H9 (cell line): Measurements from ENCODE around the gene ATXN1L. TPM values are rescaled to one million over a fixed set of nuclear protein-coding genes. Genes with fewer than 3 reads are reported as not detected.
A peak's percentile ranks its signal among the peaks of the same experiment; 100 is the strongest.
"Not testable (repeated sequence)": the region's sequence is repeated elsewhere in the genome, so short reads cannot be mapped to it uniquely, and the experiment has no call there.

Experiments
- DNase-seq: peaks from one replicate; pipeline ENCODE4 v3.0.0-alpha.2; 2017
- H2AFZ ChIP-seq: one replicate; pipeline ENCODE4 v1.6.1; 2013; ENCODE audit warnings: mild to moderate bottlenecking, low read length, control low read depth, moderate library complexity
- H2AK5ac ChIP-seq: 2 replicates; pipeline ENCODE4 v1.6.1; 2013; ENCODE audit warnings: low read length, control low read depth, mixed read lengths; ENCODE audit not compliant: insufficient read length
- H2BK120ac ChIP-seq: one replicate; pipeline ENCODE4 v1.6.1; 2013; ENCODE audit warnings: low read depth, mild to moderate bottlenecking, low read length, control low read depth, inconsistent platforms; ENCODE audit not compliant: poor library complexity, severe bottlenecking
- H2BK12ac ChIP-seq: 2 replicates; pipeline ENCODE4 v1.6.1; 2013; ENCODE audit warnings: low read length, control low read depth, mixed read lengths, low read depth; ENCODE audit not compliant: insufficient read length
- H2BK15ac ChIP-seq: 2 replicates; pipeline ENCODE4 v1.6.1; 2013; ENCODE audit warnings: low read depth, low read length, control low read depth
- H2BK20ac ChIP-seq: one replicate; pipeline ENCODE4 v1.6.1; 2013; ENCODE audit warnings: low read depth, mild to moderate bottlenecking, low read length, control low read depth, inconsistent platforms; ENCODE audit not compliant: poor library complexity, severe bottlenecking
- H2BK5ac ChIP-seq: 2 replicates; pipeline ENCODE4 v1.6.1; 2013; ENCODE audit warnings: low read length, control low read depth, mixed read lengths; ENCODE audit not compliant: insufficient read length
- H3K14ac ChIP-seq: 2 replicates; pipeline ENCODE4 v1.6.1; 2013; ENCODE audit warnings: low read length, control low read depth; ENCODE audit not compliant: insufficient read depth
- H3K18ac ChIP-seq: 2 replicates; pipeline ENCODE4 v1.6.1; 2013; ENCODE audit warnings: low read depth, mild to moderate bottlenecking, mixed read lengths, low read length, control low read depth; ENCODE audit not compliant: insufficient read length
- H3K23ac ChIP-seq: 2 replicates; pipeline ENCODE4 v1.6.1; 2013; ENCODE audit warnings: low read length, control low read depth, mixed read lengths, low read depth; ENCODE audit not compliant: insufficient read length
- H3K23me2 ChIP-seq: 2 replicates; pipeline ENCODE4 v1.6.1; 2013; ENCODE audit warnings: low read depth, mild to moderate bottlenecking, mixed read lengths, low read length, control low read depth; ENCODE audit not compliant: insufficient read length, poor library complexity, severe bottlenecking
- H3K27ac ChIP-seq: 2 replicates; pipeline ENCODE4 v1.5.1; 2013; ENCODE audit warnings: low read length, control low read depth, mixed read lengths, low read depth; ENCODE audit not compliant: insufficient read length
- H3K27me3 ChIP-seq: 2 replicates; pipeline ENCODE4 v1.6.1; 2013; ENCODE audit warnings: low read length, control low read depth, inconsistent platforms; ENCODE audit not compliant: insufficient read depth
- H3K4ac ChIP-seq: 2 replicates; pipeline ENCODE4 v1.6.1; 2013; ENCODE audit warnings: low read depth, mild to moderate bottlenecking, control low read depth, inconsistent platforms, low read length, moderate library complexity
- H3K4me1 ChIP-seq: 2 replicates; pipeline ENCODE4 v1.6.1; 2013; ENCODE audit warnings: low read length, control low read depth, inconsistent platforms; ENCODE audit not compliant: insufficient read depth
- H3K4me2 ChIP-seq: 2 replicates; pipeline ENCODE4 v1.6.1; 2013; ENCODE audit warnings: low read length, control low read depth, mixed read lengths; ENCODE audit not compliant: insufficient read length, insufficient read depth
- H3K56ac ChIP-seq: 2 replicates; pipeline ENCODE4 v1.6.1; 2013; ENCODE audit warnings: low read depth, mild to moderate bottlenecking, mixed read lengths, low read length, control low read depth; ENCODE audit not compliant: insufficient read length
- H3K79me1 ChIP-seq: 2 replicates; pipeline ENCODE4 v1.6.1; 2013; ENCODE audit warnings: low read depth, mild to moderate bottlenecking, moderate library complexity, low read length, control low read depth, inconsistent platforms; ENCODE audit not compliant: insufficient read depth, poor library complexity, severe bottlenecking
- H3K79me2 ChIP-seq: 2 replicates; pipeline ENCODE4 v1.6.1; 2013; ENCODE audit warnings: low read length, control low read depth, inconsistent platforms; ENCODE audit not compliant: insufficient read depth
- H3K9ac ChIP-seq: 2 replicates; pipeline ENCODE4 v1.6.1; 2013; ENCODE audit warnings: low read length, control low read depth, mixed read lengths; ENCODE audit not compliant: insufficient read length; ENCODE audit errors: extremely low read depth
- H3K9me3 ChIP-seq: one replicate; pipeline ENCODE4 v1.6.1; 2013; ENCODE audit warnings: low read depth, low read length, inconsistent platforms; ENCODE audit not compliant: control insufficient read depth
- H3T11ph ChIP-seq: one replicate; pipeline ENCODE4 v1.6.1; 2013; ENCODE audit warnings: mild to moderate bottlenecking, low read length, control low read depth, inconsistent platforms
- H4K20me1 ChIP-seq: one replicate; pipeline ENCODE4 v1.6.1; 2013; ENCODE audit not compliant: control insufficient read depth, insufficient read length, insufficient read depth
- H4K5ac ChIP-seq: 2 replicates; pipeline ENCODE4 v1.6.1; 2013; ENCODE audit warnings: low read depth, mild to moderate bottlenecking, mixed read lengths, low read length, control low read depth; ENCODE audit not compliant: insufficient read length
- H4K8ac ChIP-seq: replicated peaks from 2 replicates; pipeline ENCODE4 v1.6.1; 2013; ENCODE audit warnings: low read length, control low read depth, mixed read lengths, low read depth; ENCODE audit not compliant: insufficient read length
- H4K91ac ChIP-seq: 2 replicates; pipeline ENCODE4 v1.6.1; 2013; ENCODE audit warnings: low read depth, mild to moderate bottlenecking, moderate library complexity, mixed read lengths, low read length, control low read depth; ENCODE audit not compliant: insufficient read length
- H3K27ac Mint-ChIP-seq, 3 experiments: 2 replicates in 2 of 3; 3 replicates in 1 of 3; pipeline ENCODE4 v1.8.0; 2020 to 2021; ENCODE audit warnings: mixed read lengths in 3 of 3, mild to moderate bottlenecking in 1 of 3, moderate library complexity in 1 of 3
- H3K27me3 Mint-ChIP-seq: 2 replicates; pipeline ENCODE4 v1.8.0; 2021; ENCODE audit warnings: low read depth, mild to moderate bottlenecking, moderate library complexity, mixed read lengths
- H3K36me3 Mint-ChIP-seq, 3 experiments: 2 replicates in 2 of 3; 3 replicates in 1 of 3; pipeline ENCODE4 v1.8.0; 2020 to 2021; ENCODE audit warnings: low read depth in 3 of 3, mixed read lengths in 3 of 3; ENCODE audit not compliant: insufficient read depth in 1 of 3
- H3K4me1 Mint-ChIP-seq, 2 experiments: 2 replicates each; pipeline ENCODE4 v1.8.0; 2020; ENCODE audit warnings: mixed read lengths in 2 of 2
- H3K4me3 Mint-ChIP-seq, 2 experiments: 2 replicates in 1 of 2; 3 replicates in 1 of 2; pipeline ENCODE4 v1.8.0; 2020 to 2021; ENCODE audit warnings: mild to moderate bottlenecking in 2 of 2, mixed read lengths in 2 of 2, moderate library complexity in 1 of 2
- H3K9me3 Mint-ChIP-seq, 2 experiments: 2 replicates in 1 of 2; 3 replicates in 1 of 2; pipeline ENCODE4 v1.8.0; 2020; ENCODE audit warnings: mild to moderate bottlenecking in 2 of 2, mixed read lengths in 2 of 2, moderate library complexity in 1 of 2
- WGBS: extraction: QIAGEN DNeasy Blood & Tissue Kit; methylation state at CpG from one replicate; pipeline ENCODE4 v1.1.7; 2013; ENCODE audit warnings: missing lambda C conversion rate, low lambda C conversion rate, mixed read lengths; ENCODE audit not compliant: insufficient read length; ENCODE audit errors: extremely low coverage; 5-methylcytosine and 5-hydroxymethylcytosine counted together
- total RNA-seq: library from RNA; stranded (reverse); gene quantifications from 2 replicates; pipeline ENCODE4 v1.2.1, GENCODE V29; 2021
- TF ChIP-seq, protein P1 (sequence below): fragments of 200-600 bp; sonication (generic); conservative IDR thresholded peaks from 3 replicates; pipeline ENCODE4 v1.8.0; 2021; ENCODE audit warnings: antibody characterized with exemption, mild to moderate bottlenecking

ATXN1L gene
- total RNA-seq, 1 experiment from 2014 or later: 30.3 TPM

DNA sequence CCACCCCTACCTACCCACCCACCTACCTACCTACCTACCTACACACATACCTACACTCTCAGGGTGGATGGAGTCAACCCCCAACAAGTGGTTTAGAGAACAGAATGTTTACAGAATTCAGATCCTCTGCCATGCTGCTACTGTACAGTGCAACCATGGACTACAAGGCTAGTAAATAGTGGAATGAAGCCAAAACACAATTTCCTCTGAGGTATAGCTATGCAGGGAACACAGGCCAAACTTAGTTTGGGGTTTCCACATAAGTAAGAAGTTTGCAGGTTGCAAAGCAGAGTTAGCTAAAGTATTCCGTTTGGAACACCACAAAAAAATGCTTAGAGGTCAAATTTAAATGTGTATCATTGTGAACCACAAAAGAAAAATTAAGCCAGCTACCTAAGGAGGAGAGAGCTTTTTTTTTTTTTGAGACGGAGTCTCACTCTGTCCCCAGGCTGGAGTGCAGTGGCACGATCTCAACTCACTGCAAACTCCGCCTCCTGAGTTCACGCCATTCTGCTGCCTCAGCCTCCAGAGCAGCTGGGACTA is 34.4 kb upstream of the ATXN1L start:
- Histone ChIP-seq H2BK120ac (no peak overlapping the region), H3K4me1 (no peaks in the 10 kb centered on the region), H3K23ac (no peak overlapping the region), H4K5ac (no peak overlapping the region), H4K91ac (no peak overlapping the region), H3K27ac (no peak overlapping the region), H2BK5ac (no peak overlapping the region), H3K9ac (no peak overlapping the region), H3K56ac (no peak overlapping the region), H3K27me3 (no peaks in the 10 kb centered on the region), H4K20me1 (no peaks in the 10 kb centered on the region), H3K9me3 (no peaks in the 10 kb centered on the region), H2BK20ac (no peak overlapping the region), H4K8ac (no peak overlapping the region), H3K4ac (no peak overlapping the region), H2AK5ac (no peak overlapping the region), H3K23me2 (peaks cover 7% of the 10 kb centered on the region), H2AFZ (no peak overlapping the region), H3K79me1 (no peaks in the 10 kb centered on the region), H3T11ph (no peak overlapping the region), H3K4me2 (no peak overlapping the region), H3K14ac (no peak overlapping the region), H2BK15ac (peak overlapping the region; percentile 59; the same call in 1 of the 2 replicates), H3K79me2 (peaks cover 16% of the 10 kb centered on the region; the same call in 1 of the 2 replicates), H2BK12ac (no peak overlapping the region), H3K18ac (no peak overlapping the region)
- H3K27ac Mint-ChIP-seq: no peak overlapping the region
- H3K27me3 Mint-ChIP-seq: no peaks in the 10 kb centered on the region
- H3K9me3 Mint-ChIP-seq: peaks cover 0 to 3% of the 10 kb centered on the region in 2 experiments; a peak in 1 of 5 replicates
- WGBS: no CpG with 5 or more reads among the region's 5 CpGs
- no peak for DNase-seq
- TF ChIP-seq, protein P1, sequence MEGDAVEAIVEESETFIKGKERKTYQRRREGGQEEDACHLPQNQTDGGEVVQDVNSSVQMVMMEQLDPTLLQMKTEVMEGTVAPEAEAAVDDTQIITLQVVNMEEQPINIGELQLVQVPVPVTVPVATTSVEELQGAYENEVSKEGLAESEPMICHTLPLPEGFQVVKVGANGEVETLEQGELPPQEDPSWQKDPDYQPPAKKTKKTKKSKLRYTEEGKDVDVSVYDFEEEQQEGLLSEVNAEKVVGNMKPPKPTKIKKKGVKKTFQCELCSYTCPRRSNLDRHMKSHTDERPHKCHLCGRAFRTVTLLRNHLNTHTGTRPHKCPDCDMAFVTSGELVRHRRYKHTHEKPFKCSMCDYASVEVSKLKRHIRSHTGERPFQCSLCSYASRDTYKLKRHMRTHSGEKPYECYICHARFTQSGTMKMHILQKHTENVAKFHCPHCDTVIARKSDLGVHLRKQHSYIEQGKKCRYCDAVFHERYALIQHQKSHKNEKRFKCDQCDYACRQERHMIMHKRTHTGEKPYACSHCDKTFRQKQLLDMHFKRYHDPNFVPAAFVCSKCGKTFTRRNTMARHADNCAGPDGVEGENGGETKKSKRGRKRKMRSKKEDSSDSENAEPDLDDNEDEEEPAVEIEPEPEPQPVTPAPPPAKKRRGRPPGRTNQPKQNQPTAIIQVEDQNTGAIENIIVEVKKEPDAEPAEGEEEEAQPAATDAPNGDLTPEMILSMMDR: no peak
- no peaks in the 10 kb centered on the region; a peak in 1 of 7 replicates for H3K36me3 Mint-ChIP-seq
- peaks cover 5 to 7% of the 10 kb centered on the region in 2 experiments for H3K4me1 Mint-ChIP-seq
- no peak overlapping the region for H3K4me3 Mint-ChIP-seq

DNA sequence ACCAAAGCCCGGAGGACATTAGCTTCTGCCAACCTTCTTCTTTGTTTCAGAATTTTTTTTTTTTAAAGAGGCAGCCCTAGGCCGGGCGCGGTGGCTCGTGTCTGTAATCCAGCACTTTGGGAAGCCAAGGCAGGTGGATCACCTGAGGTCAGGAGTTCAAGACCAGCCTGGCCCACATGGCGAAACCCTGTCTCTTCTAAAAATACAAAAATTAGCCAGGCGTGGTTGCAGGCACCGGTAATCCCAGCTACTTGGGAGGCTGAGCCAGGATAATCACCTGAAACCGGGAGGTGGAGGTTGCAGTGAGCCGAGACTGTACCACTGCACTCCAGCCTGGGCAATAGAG is 28.6 kb upstream of the ATXN1L start:
- not testable (repeated sequence) for H3T11ph ChIP-seq, H3K4me2 ChIP-seq, H3K36me3 Mint-ChIP-seq, H3K4ac ChIP-seq, H4K91ac ChIP-seq, H3K56ac ChIP-seq, H3K9ac ChIP-seq, H2BK15ac ChIP-seq, H3K4me3 Mint-ChIP-seq, H4K8ac ChIP-seq, H3K27ac ChIP-seq, H3K27me3 ChIP-seq, H2BK12ac ChIP-seq, H2AFZ ChIP-seq, H3K23ac ChIP-seq, H3K27me3 Mint-ChIP-seq, H3K14ac ChIP-seq, H3K4me1 Mint-ChIP-seq, H3K4me1 ChIP-seq, H2BK20ac ChIP-seq, H3K23me2 ChIP-seq, H3K79me1 ChIP-seq, H2AK5ac ChIP-seq, H3K79me2 ChIP-seq, DNase-seq, H3K9me3 ChIP-seq, H3K18ac ChIP-seq, H4K5ac ChIP-seq, H2BK5ac ChIP-seq, H3K27ac Mint-ChIP-seq, H4K20me1 ChIP-seq, H3K9me3 Mint-ChIP-seq, H2BK120ac ChIP-seq
- no CpG with 5 or more reads among the region's 10 CpGs for WGBS
